Left ventricle myocardium inferior (tissue), 1 donor: ENCODE results near the gene PSMA6. TPM values are rescaled to one million over a fixed set of nuclear protein-coding genes. Genes with fewer than 3 reads are reported as not detected.

Experiments
- DNase-seq: peaks from one replicate; pipeline ENCODE4 v3.0.0-alpha.2; 2020
- H3K27ac ChIP-seq: fragments of 200-600 bp; replicated peaks from 2 replicates; pipeline ENCODE4 v1.8.0; 2021
- H3K27me3 ChIP-seq: fragments of 200-600 bp; 2 replicates; pipeline ENCODE4 v1.8.0; 2021; ENCODE audit warnings: low read depth
- H3K36me3 ChIP-seq: fragments of 200-600 bp; 2 replicates; pipeline ENCODE4 v1.8.0; 2021
- H3K4me1 ChIP-seq: fragments of 200-600 bp; 2 replicates; pipeline ENCODE4 v1.8.0; 2021
- H3K4me3 ChIP-seq: fragments of 200-600 bp; 2 replicates; pipeline ENCODE4 v1.8.0; 2021; ENCODE audit warnings: mild to moderate bottlenecking, moderate library complexity
- H3K9me3 ChIP-seq: fragments of 200-600 bp; replicated peaks from 2 replicates; pipeline ENCODE4 v1.8.0; 2021
- CTCF ChIP-seq: fragments of 200-600 bp; IDR thresholded peaks from 2 replicates; pipeline ENCODE4 v1.8.0; 2021; ENCODE audit warnings: antibody characterized with exemption, mild to moderate bottlenecking, borderline replicate concordance
- intact Hi-C: fragments of 100-400 bp; cut with micrococcal nuclease; formaldehyde crosslinking; loops from one replicate; pipeline ENCODE4 v1.11.0; 2022
- total RNA-seq: library from RNA; stranded (reverse); fragmentation: NEBNext Ultra II Directional; extraction: Animal tissue kit (Norgen Biotek cat#: 25700); gene quantifications from one replicate; pipeline ENCODE4 v1.2.1, GENCODE V29; 2021
- donor health status: DM: no; HTN: yes; CAD: no; lungs with severe emphysema.

Gene PSMA6
- total RNA-seq, 1 donor from 2014 or later: 179 TPM

GRCh38 chr14:35320472-35320871, 28.3 kb downstream of the PSMA6 start:
- H3K4me3 ChIP-seq: no peak overlapping the region
- H3K4me1 ChIP-seq: no peaks in the 10 kb centered on the region
- H3K27ac ChIP-seq: no peak overlapping the region
- no peak for TF ChIP-seq CTCF
- intact Hi-C loops: no loop called here
- H3K36me3 ChIP-seq: peaks cover 33% of the 10 kb centered on the region
- no peak for DNase-seq
- H3K9me3 ChIP-seq: no peaks in the 10 kb centered on the region
- no peaks in the 10 kb centered on the region for H3K27me3 ChIP-seq

GRCh38 chr14:35326375-35326774, 34.2 kb downstream of the PSMA6 start:
- Histone ChIP-seq H3K27me3 (no peaks in the 10 kb centered on the region), H3K4me1 (no peaks in the 10 kb centered on the region), H3K36me3 (no peaks in the 10 kb centered on the region), H3K4me3 (no peak overlapping the region), H3K9me3 (no peaks in the 10 kb centered on the region), H3K27ac (no peak overlapping the region)
- no peak for DNase-seq
- intact Hi-C loops: no loop called here
- no peak for TF ChIP-seq CTCF

GRCh38 chr14:35331605-35332516, 39.7 kb downstream of the PSMA6 start:
- Histone ChIP-seq H3K36me3 (no peaks in the 10 kb centered on the region), H3K27ac (no peak overlapping the region), H3K4me1 (peaks cover 41% of the 10 kb centered on the region), H3K4me3 (no peak overlapping the region), H3K27me3 (no peaks in the 10 kb centered on the region), H3K9me3 (no peaks in the 10 kb centered on the region)
- DNase-seq: no peak
- intact Hi-C loops: loop anchor here (10.0 kb wide), 1 partner anchor 73 kb away; the partner anchor contains the start of gene NFKBIA
- TF ChIP-seq CTCF: no peak

- Histone ChIP-seq H3K27ac (peak overlapping the region; percentile 93), H3K4me3 (no peak overlapping the region), H3K36me3 (no peaks in the 10 kb centered on the region), H3K4me1 (peaks cover 49% of the 10 kb centered on the region), H3K27me3 (no peaks in the 10 kb centered on the region), H3K9me3 (no peaks in the 10 kb centered on the region)
- intact Hi-C loops: loop anchor here (10.0 kb wide), 1 partner anchor 72 kb away; the partner anchor contains the start of gene NFKBIA
- TF ChIP-seq CTCF: no peak
- DNase-seq: no peak
Observed at GRCh38 chr14:35332517-35333263, 40.5 kb downstream of the PSMA6 start.

GRCh38 chr14:35333264-35333730, 41.1 kb downstream of the PSMA6 start:
- no peaks in the 10 kb centered on the region for H3K9me3 ChIP-seq
- H3K27ac ChIP-seq: peak overlapping the region; percentile 93
- no peaks in the 10 kb centered on the region for H3K27me3 ChIP-seq
- H3K36me3 ChIP-seq: no peaks in the 10 kb centered on the region
- intact Hi-C loops: loop anchor here (10.0 kb wide), 1 partner anchor 72 kb away; the partner anchor contains the start of gene NFKBIA
- DNase-seq: no peak
- no peak overlapping the region for H3K4me3 ChIP-seq
- TF ChIP-seq CTCF: no peak
- peaks cover 55% of the 10 kb centered on the region for H3K4me1 ChIP-seq
